Stimulated activated CD8-positive, alpha-beta memory T cell treated with anti-CD3 and anti-CD28 coated beads, Interleukin-4, amount 100 ng/mL, for 1 hour (primary cell): ENCODE measurements around the gene RALGDS.
"Not testable (repeated sequence)": the region's sequence is repeated elsewhere in the genome, so short reads cannot be mapped to it uniquely, and the experiment has no call there.

Experiments
- DNase-seq, 2 donors: peaks; one replicate each; pipeline ENCODE4 v3.0.0-alpha.2; 2020; ENCODE audit warnings: low read depth in 2 of 2, low spot score in 1 of 2

The RALGDS gene

DNA sequence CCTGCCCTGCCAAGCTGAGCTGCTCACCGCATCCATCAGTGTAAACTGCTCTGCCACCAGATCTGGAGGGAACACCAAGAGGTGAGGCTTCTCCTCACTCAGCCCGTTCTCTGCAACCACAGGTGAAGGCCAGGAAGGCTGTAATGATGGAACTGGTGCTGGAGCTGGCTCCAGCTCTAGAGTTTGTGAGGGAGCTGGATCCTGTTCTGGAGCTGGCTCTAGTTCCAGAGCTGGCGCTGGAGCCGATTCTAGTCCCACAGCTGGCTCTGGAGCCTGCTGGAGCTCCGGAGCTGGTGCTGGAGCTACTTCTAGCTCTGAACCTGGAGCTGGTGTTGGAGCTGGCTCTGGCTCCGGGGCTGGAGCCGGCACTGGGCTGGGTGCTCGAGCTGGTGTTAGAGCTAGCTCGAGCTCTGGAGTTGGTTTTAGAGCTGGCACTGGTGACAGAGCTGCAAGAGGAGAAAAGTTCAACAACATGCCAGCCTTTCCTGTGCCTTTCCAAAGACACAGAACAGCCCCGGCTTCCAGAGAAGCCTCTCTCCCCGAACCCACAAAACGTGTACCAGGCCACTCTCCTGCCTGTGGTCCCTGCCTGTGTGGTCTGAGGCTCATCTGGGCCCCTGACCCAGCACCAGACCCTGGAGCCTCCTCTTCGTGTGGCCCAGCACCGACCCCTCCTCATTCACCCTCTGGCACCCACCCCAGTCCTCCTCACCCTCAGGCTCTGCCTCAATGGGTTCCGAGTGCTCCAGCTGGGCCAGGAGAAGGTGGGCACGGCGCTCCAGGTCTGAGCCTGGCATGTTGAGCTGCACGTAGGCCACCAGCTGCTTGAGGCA is 12.9 kb downstream of the RALGDS start:
- DNase-seq, result no peak

DNA sequence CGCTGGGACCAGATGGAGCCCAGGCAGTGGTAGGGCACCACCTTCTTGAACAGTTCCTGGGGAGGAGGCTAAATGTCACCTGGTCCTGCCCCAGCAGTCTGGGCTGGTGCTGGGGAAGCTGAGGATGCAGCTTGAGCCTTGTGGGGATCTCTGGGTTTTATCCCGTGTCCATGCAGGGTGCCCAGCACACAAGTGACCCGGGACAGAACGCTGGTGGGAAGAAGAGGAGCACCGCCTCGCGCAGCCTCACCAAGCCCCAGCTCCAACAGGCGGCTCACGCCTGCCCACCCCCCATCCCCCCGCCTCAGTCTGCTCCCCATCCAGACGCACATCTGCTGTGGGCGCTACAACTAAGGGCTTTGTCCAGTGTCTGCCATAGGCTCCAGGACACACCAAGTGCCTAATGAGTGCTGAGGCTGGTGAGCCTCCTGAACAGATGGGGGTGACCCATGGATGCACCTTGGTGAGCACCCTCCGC is 13.8 kb downstream of the RALGDS start:
- DNase-seq, result no peak

DNA sequence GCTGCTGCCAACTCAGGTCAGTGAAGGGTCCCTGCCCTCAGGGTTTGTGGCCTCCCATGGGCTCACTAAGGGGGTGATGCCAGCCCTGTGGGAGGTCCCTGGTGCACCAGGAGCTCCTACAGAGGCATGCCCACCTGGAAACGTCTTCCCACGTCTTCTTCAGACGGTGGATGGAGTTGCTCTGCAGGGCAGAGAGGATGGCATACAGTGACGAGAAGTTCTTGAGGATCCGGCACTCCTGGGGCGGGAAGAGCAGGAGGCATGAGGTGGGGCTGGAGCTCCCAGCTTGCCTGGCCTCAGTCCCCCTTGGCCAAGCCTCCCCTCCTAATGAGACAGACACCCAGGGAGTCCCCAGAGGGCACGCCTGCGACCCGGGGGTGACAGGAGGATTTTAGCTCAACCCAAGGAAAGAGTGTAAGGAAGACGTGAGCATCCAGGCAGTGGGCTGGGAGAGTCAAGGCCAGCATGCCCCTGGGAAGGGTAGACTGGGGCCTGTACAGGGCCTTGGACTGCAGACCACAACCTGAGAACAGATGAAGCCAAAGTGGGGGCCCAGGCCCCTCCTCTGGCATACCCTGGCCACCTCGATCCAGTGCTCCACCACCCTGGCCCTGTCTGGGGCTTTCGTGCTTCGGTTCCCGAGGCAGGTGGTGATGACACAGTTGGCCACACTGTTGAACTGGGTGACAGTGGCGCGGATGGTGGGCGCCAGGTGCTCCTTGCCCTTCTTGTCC is 14.4 kb downstream of the RALGDS start:
- DNase-seq, result no peak

DNA sequence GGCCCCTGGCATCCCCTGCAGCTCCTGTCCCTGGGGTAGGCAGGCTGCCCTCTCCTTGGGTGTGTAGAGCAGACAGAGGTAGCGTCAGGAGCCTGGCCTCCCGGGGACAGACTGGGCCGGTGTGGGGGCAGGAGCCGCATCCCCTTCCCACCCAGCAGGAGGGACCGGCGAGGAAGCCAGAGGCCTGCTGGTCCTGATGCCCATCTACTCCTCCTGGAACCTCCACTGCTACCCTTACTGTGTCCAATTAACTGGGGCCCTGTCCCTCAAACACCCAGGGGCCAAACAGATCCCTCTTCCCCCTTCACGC is 15.6 kb downstream of the RALGDS start:
- no peak for DNase-seq

DNA sequence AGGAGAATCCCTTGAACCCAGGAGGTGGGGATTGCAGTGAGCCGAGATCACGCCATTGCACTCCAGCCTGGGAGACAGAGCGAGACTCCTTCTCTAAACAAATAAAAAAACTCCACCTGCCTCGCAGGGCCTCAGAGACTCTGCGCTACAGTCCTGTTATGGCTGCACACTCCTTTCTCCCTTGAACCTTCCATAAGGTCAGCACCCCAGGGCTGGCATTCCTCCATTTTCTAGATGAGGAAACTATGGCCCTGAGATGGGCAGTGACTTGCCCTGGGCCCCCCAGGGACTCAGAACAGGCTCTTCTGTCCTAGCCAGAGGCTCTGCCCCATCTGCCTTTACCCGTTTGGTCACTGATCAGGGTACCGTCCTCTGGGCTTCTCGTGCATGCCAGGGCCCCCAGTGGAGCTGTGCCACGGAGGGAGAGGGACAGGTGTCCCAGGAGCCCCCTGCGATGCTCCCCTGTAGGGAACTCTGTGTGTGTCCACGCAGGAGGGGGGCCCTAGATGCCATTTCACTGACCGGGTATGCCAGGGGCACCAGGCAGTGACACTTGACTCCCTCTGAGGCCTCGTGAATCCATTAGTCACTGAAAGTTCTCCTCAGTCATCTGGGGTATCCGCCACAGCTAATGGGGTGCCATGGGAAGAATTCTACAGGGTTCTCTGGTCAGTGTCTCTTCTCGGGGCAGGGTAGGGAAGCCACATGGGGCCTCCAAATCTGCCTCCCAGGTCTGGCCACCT is 16.2 kb downstream of the RALGDS start:
- no peak for DNase-seq

DNA sequence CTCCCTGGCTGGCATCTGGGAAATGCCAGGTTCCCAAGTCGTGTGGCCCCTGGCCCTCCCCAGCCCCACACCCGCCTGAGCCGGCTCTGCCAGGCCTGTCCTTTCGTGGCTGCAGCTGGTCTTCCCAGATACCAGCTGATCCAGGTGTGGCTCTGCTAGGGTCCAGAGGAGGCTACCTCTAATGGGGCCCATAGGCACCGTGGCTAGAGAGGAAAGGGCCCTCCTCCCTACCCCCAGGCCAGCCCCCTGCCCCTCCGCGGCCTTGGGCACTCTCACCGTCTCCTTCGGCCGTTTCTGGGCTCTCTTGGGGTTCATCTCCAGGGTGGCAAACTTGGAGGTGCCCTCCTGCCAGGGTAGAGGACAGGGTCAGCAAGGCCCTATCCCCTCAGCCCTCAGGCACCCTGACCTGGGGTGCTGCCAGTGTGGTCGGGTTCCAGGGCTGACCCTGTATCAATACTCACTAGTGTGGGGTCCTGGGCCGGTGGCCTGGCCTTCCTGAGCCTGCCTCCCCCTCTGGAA is 17.0 kb downstream of the RALGDS start:
- DNase-seq, result no peak

DNA sequence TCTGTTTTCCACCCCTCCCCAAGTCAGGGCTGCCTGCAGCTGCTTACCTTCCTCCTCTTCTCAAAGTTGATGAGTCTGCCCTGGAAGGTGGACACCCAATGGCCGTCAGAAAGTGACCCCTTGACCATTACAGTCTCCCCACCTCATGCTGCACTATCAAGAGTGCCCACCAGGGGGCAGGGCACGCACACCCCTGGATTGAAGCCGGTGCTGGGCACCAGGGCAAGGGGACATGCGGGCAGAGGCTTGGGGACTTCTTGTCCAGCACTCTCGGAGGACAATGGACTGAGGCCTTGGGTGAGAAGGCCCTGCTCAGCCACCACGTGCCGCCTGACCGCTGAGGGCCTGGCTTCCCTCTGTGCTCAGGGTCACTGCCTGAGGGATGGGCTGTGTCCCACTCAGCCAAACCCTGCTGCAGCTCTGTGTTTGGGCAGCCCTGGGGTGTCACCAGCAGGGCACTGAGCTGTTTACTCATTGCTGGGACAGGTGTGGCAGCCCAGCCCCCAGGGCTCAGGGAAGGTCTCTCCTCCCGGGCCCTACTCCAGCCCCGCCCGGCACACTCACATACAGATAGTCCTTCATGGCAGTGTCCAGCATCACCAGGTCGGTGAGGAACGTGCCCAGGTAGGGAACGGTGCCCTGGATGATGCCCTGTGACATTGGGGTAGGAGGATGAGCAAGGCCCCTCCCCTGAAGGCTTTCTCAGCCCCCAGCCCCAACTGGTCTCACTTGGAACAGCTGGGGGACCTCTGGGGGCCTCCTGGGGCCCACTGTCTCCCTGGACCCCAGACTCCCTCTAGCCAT is 17.7 kb downstream of the RALGDS start:
- DNase-seq, result no peak

DNA sequence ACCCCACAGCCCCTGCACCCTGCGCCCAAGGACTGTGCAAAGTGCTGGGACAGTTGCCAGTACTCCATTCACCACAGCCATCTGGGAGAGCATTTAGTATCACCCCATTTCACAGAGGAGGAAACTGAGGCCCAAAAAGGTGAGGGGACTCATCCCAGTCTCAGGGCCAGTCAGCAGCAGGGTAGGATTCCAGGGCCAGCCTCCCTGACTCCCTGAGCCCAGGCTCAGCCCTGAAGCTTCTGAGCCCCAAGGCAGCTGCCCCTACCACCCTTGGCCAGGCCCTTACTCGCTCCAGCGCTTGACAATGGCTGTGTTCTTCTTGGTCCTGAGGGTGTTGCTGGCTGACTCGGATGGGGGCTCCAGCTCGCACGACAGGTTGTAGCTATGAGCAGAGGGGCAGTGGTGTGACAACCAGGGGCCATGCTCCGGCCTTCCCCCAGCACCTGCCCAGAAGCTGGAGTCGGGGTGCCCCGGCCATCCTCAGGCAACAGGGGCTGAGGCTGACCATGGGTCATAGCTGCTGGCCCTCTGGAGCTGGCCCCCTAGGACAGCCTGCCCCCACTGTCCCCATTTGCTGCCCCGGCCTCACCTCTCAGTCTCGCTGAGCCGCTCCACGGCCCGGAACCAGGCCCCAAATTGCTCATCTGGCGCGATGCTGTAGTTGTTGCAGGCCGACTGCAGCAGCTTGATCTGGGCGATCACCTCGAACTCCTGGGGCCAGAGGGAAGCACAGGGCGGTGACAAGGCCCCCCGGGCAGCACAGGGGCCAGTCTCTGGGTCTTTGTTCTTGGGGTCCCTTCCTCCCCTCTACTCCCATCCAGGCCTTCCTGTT is 18.6 kb downstream of the RALGDS start:
- no peak for DNase-seq

DNA sequence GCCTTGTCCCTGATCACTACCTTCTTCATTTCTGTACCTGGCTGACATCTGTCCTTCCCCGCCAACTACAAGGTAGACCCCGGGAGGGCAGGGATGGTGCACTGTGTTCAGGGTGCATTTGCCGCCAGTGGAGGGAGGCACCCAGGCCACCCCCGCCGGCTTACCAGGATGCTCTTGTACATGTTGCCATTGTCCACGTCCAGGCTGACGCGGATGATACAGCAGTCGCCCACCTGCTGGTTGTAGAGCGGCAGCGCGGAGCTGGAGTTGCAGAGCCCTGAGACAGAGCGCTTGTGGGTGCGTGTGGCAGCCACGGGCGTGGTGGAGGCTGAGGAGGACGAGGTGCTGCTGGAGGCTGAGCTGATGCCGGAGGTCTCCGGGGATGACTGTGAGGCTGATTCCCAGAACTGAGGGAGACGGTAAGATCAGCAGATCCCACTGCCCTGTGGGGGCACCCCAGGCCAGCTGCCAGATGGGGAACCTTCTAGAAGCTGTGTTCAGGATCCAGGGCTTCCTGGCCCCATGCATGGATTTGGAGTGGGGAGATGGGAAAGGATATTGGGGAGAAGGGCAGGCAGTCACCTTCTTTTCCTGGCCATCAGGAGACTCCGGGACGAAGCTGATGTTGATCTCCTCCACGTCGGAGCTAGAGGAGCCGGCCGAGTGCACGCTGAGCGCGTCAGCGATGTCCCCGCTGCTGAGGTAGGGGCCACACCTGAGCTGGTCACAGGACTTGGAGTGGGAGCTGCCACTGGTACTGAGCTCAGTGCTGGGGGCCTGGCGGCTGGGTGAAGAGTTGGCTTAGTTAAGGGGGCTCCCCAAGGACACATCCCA is 19.5 kb downstream of the RALGDS start:
- no peak for DNase-seq

DNA sequence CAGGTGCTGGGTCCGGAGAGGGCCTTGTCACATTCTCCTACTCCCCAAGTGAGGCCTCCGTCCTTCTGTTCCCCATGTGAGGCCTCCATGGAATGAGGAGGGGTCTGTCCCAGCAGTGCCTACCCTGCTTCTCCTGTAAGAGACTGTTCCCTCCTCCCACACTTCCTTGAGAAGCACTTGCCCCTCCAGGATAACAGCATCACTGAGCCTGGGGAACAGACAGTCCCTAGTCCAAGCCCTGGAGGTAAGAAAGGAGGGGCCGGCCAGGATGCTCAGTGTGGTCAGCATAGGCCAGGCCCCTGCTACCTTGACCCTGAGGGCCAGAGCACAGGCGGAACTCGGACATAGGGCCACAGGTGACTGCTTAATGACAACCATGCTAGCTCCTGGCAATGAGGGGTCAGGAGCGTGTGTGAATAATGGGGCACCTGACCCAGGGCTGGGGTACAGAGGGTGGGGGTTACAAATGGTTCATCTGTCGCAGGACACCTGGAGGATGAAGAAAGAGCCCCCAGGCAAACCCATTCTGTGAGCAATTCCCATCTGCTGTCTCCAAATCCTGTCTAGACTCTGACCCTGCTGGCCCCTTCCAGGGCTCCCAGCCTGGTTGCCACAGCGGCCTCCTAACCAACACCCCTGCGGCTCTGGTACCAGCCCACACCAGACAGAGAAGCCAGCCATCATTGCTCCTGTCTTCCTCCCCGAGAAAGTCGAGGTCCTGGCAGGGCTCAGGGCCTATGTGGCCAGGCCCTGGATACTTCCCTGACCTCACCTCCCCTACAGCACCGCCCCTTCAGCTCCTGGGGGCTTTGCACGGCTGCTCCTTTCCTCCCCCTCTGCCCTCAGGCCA is 20.3 kb downstream of the RALGDS start:
- DNase-seq, result no peak

DNA sequence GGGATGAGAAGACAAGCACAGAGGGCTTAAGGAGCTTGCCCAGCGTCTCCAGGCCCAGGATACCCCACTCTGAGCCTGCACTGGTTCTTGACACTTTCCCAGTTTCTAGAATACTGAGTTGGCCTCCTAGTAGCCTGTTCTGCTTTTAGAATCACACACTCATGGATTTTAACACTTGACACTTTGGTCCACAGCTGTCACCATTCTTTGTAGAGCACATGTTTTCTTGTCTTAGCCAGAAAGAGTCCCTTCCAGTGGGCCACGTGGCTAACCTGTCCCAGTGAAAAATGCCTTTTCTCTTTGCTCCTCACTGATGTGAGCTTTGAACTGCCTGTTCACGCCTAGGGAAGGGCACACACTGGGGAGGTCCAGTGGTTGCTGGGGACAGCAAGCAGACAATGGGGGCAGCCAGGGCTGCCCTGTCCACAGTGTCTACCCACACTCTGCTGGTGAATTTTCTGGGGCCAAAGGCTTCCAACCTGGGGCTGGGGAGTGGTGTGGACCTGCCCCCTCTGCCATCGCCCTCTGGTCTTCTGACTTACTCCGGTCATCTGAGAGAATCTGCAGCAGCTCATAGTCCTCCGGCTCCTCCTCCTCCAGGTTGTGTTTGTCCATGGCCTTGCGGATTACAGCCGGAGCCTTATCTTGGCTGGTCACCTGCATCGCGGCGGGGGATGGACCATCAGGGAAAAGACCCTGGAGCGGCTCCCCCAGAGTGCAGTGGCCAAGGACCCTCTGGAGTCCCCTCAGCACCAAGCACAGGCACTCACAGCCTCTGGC is 21.1 kb downstream of the RALGDS start:
- DNase-seq, result no peak

DNA sequence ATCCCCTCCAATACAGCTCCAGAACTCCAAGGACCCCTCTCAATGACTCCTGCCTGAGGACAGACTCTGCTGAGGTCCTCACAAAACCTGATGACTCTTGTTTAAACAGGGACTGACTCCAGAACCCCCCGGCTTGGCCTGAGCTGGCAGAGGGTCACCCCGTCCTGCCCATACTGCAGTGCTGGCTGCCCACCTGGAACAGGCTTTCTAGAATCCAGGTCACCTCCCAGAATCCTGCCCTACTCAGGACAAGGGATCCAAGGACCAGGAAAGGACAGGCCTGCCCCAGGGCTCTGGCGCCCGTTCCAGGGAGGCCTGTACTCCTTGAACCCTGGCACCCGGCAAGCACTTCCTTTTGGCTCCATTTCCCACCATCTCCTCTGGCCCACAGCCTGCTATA is 22.2 kb downstream of the RALGDS start:
- no peak for DNase-seq

DNA sequence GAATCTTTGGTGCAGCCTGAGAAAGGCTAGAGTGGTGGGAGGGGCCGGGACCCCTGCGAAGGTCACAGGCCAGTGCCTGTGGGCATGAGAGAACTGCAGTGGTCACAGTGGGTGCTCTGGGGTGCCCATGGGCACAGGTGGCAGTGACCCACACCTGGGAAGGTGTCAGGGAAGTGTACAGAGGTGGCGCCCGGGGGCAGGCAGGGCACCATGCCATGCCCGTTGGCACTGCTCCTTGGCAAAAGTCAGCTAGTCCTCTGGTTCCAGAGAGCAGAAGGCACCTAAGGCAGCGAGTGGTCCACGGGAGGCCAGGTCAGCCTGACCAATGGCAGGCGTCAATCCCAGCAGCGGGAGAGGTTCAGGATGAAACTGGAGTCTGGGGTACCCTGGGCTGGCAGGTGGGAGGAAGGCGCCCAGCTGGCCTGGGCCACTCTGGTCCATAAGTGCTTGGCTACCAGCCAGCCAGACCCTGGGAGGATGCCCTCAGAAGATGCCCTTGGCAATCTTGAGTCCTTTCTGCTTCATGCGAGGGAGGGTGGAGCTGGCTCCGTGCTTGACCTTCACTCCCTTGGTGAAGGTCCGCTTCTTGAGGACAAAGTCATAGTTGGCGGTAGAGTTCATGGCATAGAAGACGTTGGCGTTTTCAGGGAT is 22.8 kb downstream of the RALGDS start:
- no peak for DNase-seq

DNA sequence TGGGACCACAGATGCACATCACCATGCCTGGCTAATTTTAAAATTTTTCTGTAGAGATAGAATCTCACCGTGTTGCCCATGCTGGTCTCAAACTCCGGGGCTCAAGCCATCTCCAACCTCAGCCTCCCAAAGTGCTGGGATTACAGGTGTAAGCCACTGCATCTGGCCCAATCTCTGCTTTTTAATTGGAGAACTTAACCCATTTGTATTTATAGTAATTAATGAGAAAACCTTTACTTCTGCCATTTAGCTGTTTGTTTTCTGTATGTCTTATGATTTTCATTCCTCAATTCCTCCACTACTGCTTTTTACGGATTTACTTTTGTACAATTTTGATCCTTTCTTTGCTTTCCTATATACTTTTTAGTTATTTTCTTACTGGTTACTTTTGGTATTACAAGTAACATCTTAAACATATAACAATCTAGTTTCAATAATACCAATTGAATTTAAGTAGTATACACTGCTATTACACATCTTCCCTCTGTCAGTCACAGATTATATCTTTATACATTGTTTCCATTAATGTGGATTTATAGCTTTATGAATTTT is 26.1 kb downstream of the RALGDS start:
- DNase-seq, result no peak

DNA sequence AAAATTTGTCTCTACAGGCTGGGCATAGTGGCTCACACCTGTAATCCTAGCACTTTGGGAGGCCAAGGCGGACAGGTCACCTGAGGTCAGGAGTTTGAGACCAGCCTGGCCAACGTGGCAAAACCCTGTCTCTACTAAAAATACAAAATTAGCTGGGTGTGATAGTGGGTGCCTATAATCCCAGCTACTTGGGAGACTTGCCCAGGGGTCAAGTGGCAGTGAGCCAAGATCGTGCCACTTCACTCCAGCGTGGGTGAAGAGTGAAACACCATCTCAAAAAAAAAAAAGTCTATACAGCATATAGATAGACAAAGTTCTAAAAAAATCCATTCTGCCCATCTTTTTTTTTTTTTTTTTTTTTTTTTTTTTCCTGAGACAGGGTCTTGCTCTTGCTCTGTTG is 26.7 kb downstream of the RALGDS start:
- DNase-seq, result not testable (repeated sequence)

DNA sequence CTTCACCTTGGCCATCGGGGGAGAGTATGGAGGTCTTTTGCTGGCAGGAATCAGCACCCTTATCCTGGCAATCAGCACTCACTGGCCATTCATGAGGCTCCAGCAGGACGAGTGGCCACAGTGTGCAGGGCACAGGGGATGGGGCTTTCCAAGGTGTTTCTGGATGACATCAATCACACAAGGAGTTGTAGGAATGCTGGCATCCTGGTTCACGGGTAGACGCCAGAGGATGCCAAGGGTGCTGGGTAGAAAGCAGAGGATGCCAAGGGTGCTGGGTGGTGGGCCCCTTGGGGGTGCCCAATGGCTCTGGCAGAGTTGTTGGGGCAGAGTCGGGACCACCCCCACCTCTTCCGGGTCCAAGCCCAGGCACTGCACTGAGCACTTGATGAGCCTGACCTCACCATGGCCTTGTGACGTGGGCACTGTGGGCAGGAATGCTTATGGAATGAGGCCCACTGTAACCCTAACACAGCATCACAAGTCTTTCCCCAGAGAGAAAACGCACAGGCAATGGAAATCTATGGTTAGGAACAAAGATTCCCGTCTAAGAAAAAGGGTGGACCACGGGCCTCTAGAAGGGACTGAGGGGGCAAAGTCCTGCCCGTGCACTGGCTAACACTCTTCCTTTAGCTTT is 30.2 kb downstream of the RALGDS start:
- no peak for DNase-seq
